ENCODE data around the gene RANBP6. TPM values are rescaled to one million over a fixed set of nuclear protein-coding genes. Genes with fewer than 3 reads are reported as not detected.

Gene RANBP6
- total RNA-seq, 1 donor from 2014 or later: 24.0 TPM

DNA sequence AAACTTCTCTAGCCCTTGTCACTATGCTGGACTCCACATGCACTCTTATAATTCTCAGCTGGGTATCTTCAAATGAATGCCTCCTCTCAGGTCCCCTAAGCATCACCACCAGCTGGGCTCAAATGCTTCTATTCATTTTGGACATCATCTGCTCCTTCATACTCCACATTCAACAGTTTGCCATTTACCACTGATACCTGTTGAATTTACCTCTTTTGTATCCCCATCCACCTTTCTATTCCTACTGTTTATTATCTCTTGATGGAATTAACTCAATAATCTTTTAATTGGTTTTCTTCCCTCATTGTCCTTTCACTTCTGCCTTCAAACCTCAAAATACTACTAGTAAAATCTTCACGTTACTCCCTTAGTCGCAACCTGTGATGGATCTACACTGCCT is 14.5 kb downstream of the RANBP6 start:
- no peaks in the 10 kb centered on the region for H3K36me3 ChIP-seq (ENCODE audit: control insufficient read depth, insufficient read depth, low read length)
- no peak for DNase-seq (ENCODE audit: low read depth)
- TF ChIP-seq, protein P1, sequence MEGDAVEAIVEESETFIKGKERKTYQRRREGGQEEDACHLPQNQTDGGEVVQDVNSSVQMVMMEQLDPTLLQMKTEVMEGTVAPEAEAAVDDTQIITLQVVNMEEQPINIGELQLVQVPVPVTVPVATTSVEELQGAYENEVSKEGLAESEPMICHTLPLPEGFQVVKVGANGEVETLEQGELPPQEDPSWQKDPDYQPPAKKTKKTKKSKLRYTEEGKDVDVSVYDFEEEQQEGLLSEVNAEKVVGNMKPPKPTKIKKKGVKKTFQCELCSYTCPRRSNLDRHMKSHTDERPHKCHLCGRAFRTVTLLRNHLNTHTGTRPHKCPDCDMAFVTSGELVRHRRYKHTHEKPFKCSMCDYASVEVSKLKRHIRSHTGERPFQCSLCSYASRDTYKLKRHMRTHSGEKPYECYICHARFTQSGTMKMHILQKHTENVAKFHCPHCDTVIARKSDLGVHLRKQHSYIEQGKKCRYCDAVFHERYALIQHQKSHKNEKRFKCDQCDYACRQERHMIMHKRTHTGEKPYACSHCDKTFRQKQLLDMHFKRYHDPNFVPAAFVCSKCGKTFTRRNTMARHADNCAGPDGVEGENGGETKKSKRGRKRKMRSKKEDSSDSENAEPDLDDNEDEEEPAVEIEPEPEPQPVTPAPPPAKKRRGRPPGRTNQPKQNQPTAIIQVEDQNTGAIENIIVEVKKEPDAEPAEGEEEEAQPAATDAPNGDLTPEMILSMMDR (IDR thresholded peaks at IDR 0.05; ENCODE audit: insufficient read depth, low read length, poor library complexity, severe bottlenecking): no peak
- no peak overlapping the region for H3K4me3 ChIP-seq (ENCODE audit: low read depth, low read length)
- no peaks in the 10 kb centered on the region for H3K27me3 ChIP-seq (ENCODE audit: control insufficient read depth, insufficient read depth, low read length)

DNA sequence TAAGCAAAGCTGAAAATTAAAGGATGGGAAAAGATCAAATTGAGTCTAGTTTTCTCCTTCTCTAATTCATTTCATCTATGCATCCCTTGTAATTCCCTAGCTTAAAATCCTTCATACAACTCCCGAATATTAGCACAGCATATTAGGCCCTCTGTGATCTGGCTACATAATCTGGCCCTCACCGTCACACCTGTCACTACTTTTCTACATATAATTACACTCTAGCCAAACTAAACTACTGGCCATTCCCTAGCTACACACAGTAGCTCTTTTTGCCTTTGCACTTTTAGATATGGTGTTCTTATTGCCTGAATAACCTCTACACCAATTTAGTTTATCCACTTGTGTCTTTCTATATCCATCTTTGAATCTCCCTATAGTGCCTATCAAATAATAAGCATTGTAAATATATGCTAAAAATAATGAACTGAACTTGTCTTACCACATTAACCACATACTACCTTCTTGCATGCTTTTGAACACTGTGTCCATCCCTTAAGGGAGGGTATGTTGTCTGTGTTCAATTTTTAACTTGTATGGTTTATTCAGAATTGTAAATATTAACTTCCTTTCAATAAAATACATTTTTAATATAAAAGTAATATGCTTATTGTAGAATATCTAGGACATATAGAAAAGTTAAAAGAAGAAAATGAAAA is 15.9 kb downstream of the RANBP6 start:
- TF ChIP-seq, protein P1 (IDR thresholded peaks at IDR 0.05; ENCODE audit: insufficient read depth, low read length, poor library complexity, severe bottlenecking): no peak
- Histone ChIP-seq H3K27me3 (ENCODE audit: control insufficient read depth, insufficient read depth, low read length) (no peaks in the 10 kb centered on the region), H3K36me3 (ENCODE audit: control insufficient read depth, insufficient read depth, low read length) (no peaks in the 10 kb centered on the region), H3K4me3 (ENCODE audit: low read depth, low read length) (no peak overlapping the region)
- no peak for DNase-seq (ENCODE audit: low read depth)

DNA sequence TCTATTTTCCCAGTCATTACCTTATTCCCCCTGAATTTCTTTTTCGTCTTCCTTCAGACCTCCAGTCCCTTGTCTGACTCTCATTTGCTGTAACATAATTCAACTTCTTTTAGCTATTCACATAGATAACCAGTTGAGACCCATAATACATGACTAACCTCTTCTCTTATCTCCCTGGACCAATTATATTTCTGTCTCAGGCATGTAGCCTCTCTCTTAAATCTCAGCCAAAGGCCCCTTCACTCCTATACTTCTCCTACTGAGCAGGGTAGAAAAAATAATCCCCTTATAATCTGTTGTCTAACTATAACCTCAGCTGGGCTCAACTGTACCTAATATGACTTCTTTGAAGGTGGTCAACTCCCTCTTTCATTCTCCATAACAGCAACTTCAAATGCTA is 20.9 kb downstream of the RANBP6 start:
- Histone ChIP-seq H3K36me3 (ENCODE audit: control insufficient read depth, insufficient read depth, low read length) (no peaks in the 10 kb centered on the region), H3K27me3 (ENCODE audit: control insufficient read depth, insufficient read depth, low read length) (no peaks in the 10 kb centered on the region), H3K4me3 (ENCODE audit: low read depth, low read length) (no peak overlapping the region)
- DNase-seq (ENCODE audit: low read depth): no peak
- TF ChIP-seq, protein P1 (IDR thresholded peaks at IDR 0.05; ENCODE audit: insufficient read depth, low read length, poor library complexity, severe bottlenecking): no peak

DNA sequence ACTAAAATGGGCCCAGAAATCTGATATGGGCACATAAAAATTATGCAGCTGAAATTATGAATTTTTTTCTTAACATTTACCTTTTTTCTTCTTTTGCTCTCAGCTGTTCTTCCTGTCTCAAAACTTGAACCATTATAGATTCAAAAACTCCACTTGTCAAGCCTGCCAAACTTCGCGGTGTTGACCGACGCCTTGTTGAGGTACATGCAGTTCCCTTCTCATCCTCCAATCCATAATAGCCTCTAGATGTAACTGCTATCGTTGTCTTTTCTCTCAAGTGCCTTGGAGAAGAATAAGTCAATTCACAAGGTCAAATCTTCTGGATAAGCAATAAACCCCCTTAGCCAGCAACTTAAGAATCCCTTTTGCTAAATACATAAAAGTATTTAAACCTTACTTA is 27.2 kb downstream of the RANBP6 start:
- no peak for DNase-seq (ENCODE audit: low read depth)
- TF ChIP-seq, protein P1 (IDR thresholded peaks at IDR 0.05; ENCODE audit: insufficient read depth, low read length, poor library complexity, severe bottlenecking): no peak
- Histone ChIP-seq H3K27me3 (ENCODE audit: control insufficient read depth, insufficient read depth, low read length) (no peaks in the 10 kb centered on the region), H3K36me3 (ENCODE audit: control insufficient read depth, insufficient read depth, low read length) (no peaks in the 10 kb centered on the region), H3K4me3 (ENCODE audit: low read depth, low read length) (no peak overlapping the region)

DNA sequence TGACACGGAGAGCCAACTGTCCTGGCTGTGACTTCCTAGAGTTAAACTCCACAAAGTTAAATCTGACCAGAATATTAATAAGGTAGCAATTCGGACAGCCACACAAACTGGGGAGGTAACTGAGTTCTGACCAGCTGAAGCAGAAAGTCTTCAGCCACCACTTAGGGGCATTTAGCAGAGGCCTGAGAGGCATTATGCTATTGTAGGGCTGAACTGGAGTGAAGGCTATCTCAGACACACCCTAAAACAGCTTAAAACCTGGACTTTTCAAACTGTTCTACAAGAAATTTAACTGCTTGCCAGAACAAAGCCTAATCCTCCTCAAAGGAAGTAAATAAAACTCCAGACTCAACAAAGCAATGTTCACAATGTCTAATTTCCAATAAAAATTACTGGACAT is 32.4 kb downstream of the RANBP6 start:
- TF ChIP-seq, protein P1 (IDR thresholded peaks at IDR 0.05; ENCODE audit: insufficient read depth, low read length, poor library complexity, severe bottlenecking): no peak

DNA sequence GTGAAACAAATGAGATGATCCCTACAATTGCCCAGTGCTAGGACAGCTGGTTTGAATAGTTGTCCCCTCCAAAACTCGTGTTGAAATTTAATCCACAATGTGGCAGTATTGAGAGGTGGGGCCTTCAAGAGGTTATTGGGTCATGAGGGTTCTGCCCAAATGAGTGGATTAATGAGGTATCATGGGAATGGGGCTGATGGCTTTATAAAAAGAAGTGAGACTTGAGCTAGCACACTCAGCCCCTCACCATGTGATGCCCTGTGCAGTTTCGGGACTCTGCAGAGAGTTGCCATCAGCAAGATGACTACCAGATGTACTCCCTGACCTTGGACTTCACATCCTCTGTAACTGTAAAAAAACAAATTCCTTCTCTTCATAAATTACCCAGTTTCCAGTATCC is 33.1 kb downstream of the RANBP6 start:
- TF ChIP-seq, protein P1 (IDR thresholded peaks at IDR 0.05; ENCODE audit: insufficient read depth, low read length, poor library complexity, severe bottlenecking): no peak
- Histone ChIP-seq H3K27me3 (ENCODE audit: control insufficient read depth, insufficient read depth, low read length) (no peaks in the 10 kb centered on the region), H3K4me3 (ENCODE audit: low read depth, low read length) (no peak overlapping the region), H3K36me3 (ENCODE audit: control insufficient read depth, insufficient read depth, low read length) (no peaks in the 10 kb centered on the region)
- DNase-seq (ENCODE audit: low read depth): no peak

More for the DNA sequence above, 32.4 kb downstream of the RANBP6 start:
- H3K36me3 ChIP-seq (ENCODE audit: control insufficient read depth, insufficient read depth, low read length): no peaks in the 10 kb centered on the region
- H3K27me3 ChIP-seq (ENCODE audit: control insufficient read depth, insufficient read depth, low read length): no peaks in the 10 kb centered on the region
- no peak for DNase-seq (ENCODE audit: low read depth)
- H3K4me3 ChIP-seq (ENCODE audit: low read depth, low read length): no peak overlapping the region
